NCI-H510A treated with DMSO at 0.1 percent for 48 hours (cell line): ENCODE results near the gene RNF121.
"Not testable (repeated sequence)": the region's sequence is repeated elsewhere in the genome, so short reads cannot be mapped to it uniquely, and the experiment has no call there.

Source experiments
- DNase-seq: peaks from one replicate; lab custom pipeline; 2025; lab: John Stamatoyannopoulos, UW

Gene RNF121

GRCh38 chr11:71928737-71929443 is at the start of gene RNF121:
Gene RNF121, plus strand, starts transcription at chr11:71929046. Its CDS starts 16 bp downstream, at chr11:71929062.
- DNase-seq: peak; percentile 98

- not testable (repeated sequence) for DNase-seq
Measured at GRCh38 chr11:71885806-71886205, 43.0 kb upstream of the RNF121 start.

- DNase-seq: not testable (repeated sequence)
Measured at GRCh38 chr11:71888335-71889010, 40.4 kb upstream of the RNF121 start.

- peak; percentile 4 for DNase-seq
Measured at GRCh38 chr11:71889181-71889872, 39.5 kb upstream of the RNF121 start.

- DNase-seq: no peak
Measured at GRCh38 chr11:71895961-71896360, 32.9 kb upstream of the RNF121 start.

- not testable (repeated sequence) for DNase-seq
Measured at GRCh38 chr11:71901137-71901536, 27.7 kb upstream of the RNF121 start.

GRCh38 chr11:71908218-71908617 is 20.6 kb upstream of the RNF121 start:
- no peak for DNase-seq

GRCh38 chr11:71910775-71911174 is 18.1 kb upstream of the RNF121 start:
- DNase-seq: not testable (repeated sequence)

- DNase-seq: not testable (repeated sequence)
Measured at GRCh38 chr11:71911321-71911985, 17.4 kb upstream of the RNF121 start.

- DNase-seq: not testable (repeated sequence)
Measured at GRCh38 chr11:71911986-71912340, 16.9 kb upstream of the RNF121 start.

GRCh38 chr11:71913756-71914526 is 14.9 kb upstream of the RNF121 start:
- no peak for DNase-seq

GRCh38 chr11:71914617-71915189 is 14.1 kb upstream of the RNF121 start:
- no peak for DNase-seq

- DNase-seq: no peak
Measured at GRCh38 chr11:71917646-71918140, 11.2 kb upstream of the RNF121 start.

- DNase-seq: peak; percentile 57
Measured at GRCh38 chr11:71927820-71928736, 768 bp upstream of the RNF121 start, which contains the start of gene XNDC1N. Gene XNDC1N, minus strand, starts transcription at chr11:71928594. Its CDS starts 5,241 bp downstream, at chr11:71923353.

GRCh38 chr11:71929491-71929890 is 645 bp downstream of the RNF121 start:
- no peak for DNase-seq

- no peak for DNase-seq
Measured at GRCh38 chr11:71930556-71931244, 1.9 kb downstream of the RNF121 start.

- DNase-seq: no peak
Measured at GRCh38 chr11:71931245-71931602, 2.4 kb downstream of the RNF121 start.

GRCh38 chr11:71933141-71933933 is 4.5 kb downstream of the RNF121 start:
- no peak for DNase-seq
